IPS-11a (cell line): Measurements from ENCODE around the gene SLC50A1.
"Not testable (repeated sequence)": the region's sequence is repeated elsewhere in the genome, so short reads cannot be mapped to it uniquely, and the experiment has no call there.

ENCODE experiments used
- H3K4me3 ChIP-seq: one replicate; pipeline ENCODE4 v1.5.1; 2013; ENCODE audit warnings: low read depth, low read length, control low read depth

SLC50A1 gene

GRCh38 chr1:155116113-155116764 is 19.4 kb upstream of the SLC50A1 start:
- no peak overlapping the region for H3K4me3 ChIP-seq

GRCh38 chr1:155117610-155118009 is 18.0 kb upstream of the SLC50A1 start:
- no peak overlapping the region for H3K4me3 ChIP-seq

GRCh38 chr1:155118090-155118489 is 17.6 kb upstream of the SLC50A1 start:
- H3K4me3 ChIP-seq = not testable (repeated sequence)

- no peak overlapping the region for H3K4me3 ChIP-seq
Measured at GRCh38 chr1:155120253-155120652, 15.4 kb upstream of the SLC50A1 start.

GRCh38 chr1:155121249-155121648 is 14.4 kb upstream of the SLC50A1 start:
- H3K4me3 ChIP-seq = no peak overlapping the region

GRCh38 chr1:155122308-155122707 is 13.3 kb upstream of the SLC50A1 start:
- no peak overlapping the region for H3K4me3 ChIP-seq

- H3K4me3 ChIP-seq = no peak overlapping the region
Measured at GRCh38 chr1:155123801-155124200, 11.9 kb upstream of the SLC50A1 start.

GRCh38 chr1:155124503-155125463 is 10.9 kb upstream of the SLC50A1 start:
- no peak overlapping the region for H3K4me3 ChIP-seq

GRCh38 chr1:155125511-155125945 is 10.1 kb upstream of the SLC50A1 start:
- H3K4me3 ChIP-seq = no peak overlapping the region

- peak overlapping the region; percentile 57 for H3K4me3 ChIP-seq
Measured at GRCh38 chr1:155125946-155126555, 9.6 kb upstream of the SLC50A1 start.

GRCh38 chr1:155126556-155127104 is 9.0 kb upstream of the SLC50A1 start:
- peak overlapping the region; percentile 57 for H3K4me3 ChIP-seq

- peak within 1 kb of the TSS; percentile 57 for H3K4me3 ChIP-seq
Measured at GRCh38 chr1:155127105-155127966, 8.3 kb upstream of the SLC50A1 start, which contains the start of gene EFNA1. Gene EFNA1, plus strand, starts transcription at chr1:155127876. Its CDS starts 102 bp downstream, at chr1:155127978.

GRCh38 chr1:155127967-155128754 is 7.5 kb upstream of the SLC50A1 start:
- peak overlapping the region; percentile 35 for H3K4me3 ChIP-seq

GRCh38 chr1:155128755-155129473 is 6.7 kb upstream of the SLC50A1 start:
- H3K4me3 ChIP-seq = peak overlapping the region; percentile 13

- peak overlapping the region; percentile 30 for H3K4me3 ChIP-seq
Measured at GRCh38 chr1:155130272-155131006, 5.2 kb upstream of the SLC50A1 start.

GRCh38 chr1:155131285-155131684 is 4.4 kb upstream of the SLC50A1 start:
- no peak overlapping the region for H3K4me3 ChIP-seq

- no peak overlapping the region for H3K4me3 ChIP-seq
Measured at GRCh38 chr1:155131856-155132255, 3.8 kb upstream of the SLC50A1 start.

- H3K4me3 ChIP-seq = no peak overlapping the region
Measured at GRCh38 chr1:155133799-155134281, 1.8 kb upstream of the SLC50A1 start.
